HG03025 (cell line): ENCODE data around the gene MYH11.

ENCODE experiments used
- ATAC-seq: cut with Tn5 transposase; IDR thresholded peaks from one replicate; pipeline ENCODE4 v1.9.1; 2021; ENCODE audit warnings: mild to moderate bottlenecking, moderate library complexity; ENCODE audit not compliant: unreplicated experiment, low FRiP score

The MYH11 gene

DNA sequence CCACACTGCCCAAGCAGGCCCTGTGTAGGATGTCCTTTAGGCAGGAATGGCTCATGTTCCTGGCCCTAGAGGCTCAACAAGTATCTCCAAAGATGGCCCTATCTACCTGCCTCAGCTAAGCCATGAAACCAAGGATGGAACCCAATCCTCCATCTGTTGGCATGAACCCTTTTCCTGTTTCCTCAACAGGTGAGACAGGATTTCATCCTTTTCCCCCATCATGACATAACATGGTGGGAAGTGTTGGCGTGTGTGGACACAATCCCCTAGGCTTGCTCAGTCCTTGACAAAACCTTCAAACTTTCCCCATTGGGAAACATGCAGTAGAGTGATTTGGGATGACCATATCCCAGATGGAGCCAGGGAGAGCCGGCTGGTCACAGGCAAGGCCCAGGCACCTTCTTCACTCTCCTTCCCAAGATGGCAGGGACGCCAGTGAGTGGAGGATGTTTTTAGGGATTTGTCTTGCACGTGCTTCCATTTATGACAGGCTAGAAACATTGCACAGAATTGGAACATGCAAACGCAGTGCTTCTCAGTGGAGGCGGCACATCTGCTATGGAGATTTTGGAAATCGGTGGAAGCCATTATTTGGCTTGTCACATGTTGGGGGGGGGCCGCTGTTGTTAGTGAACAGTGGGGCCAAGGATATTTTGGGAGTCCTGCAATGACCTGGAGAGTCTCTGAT, 77.0 kb downstream of the MYH11 start:
- ATAC-seq: no peak

DNA sequence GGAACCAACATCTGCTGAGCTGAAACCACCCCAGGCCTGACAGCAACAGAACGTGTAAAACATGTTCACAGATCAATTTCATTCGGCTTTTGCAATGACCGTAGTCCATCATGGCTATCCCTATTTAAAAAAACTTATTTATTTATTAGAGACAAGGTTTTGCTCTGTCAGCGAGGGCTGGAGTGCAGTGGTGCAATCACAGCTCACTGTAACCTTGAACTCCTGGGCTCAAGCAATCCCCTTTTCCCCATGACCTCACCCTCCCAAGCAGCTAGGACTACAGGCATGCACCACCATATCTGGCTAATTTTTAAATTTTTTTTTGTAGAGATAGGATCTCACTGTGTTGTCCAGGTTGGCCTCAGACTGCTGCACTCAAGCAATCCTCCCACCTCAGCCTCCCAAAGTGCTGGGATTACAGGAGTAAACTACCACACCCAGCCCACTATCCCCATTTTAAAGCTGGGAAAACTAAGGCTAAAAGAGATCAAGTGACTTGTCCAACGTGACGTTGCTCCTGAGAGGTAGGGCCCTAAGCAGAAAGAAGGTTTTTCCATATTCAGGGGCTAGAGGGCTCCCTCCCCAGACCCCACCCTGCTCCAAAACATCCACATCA, 77.7 kb downstream of the MYH11 start:
- ATAC-seq: no peak

DNA sequence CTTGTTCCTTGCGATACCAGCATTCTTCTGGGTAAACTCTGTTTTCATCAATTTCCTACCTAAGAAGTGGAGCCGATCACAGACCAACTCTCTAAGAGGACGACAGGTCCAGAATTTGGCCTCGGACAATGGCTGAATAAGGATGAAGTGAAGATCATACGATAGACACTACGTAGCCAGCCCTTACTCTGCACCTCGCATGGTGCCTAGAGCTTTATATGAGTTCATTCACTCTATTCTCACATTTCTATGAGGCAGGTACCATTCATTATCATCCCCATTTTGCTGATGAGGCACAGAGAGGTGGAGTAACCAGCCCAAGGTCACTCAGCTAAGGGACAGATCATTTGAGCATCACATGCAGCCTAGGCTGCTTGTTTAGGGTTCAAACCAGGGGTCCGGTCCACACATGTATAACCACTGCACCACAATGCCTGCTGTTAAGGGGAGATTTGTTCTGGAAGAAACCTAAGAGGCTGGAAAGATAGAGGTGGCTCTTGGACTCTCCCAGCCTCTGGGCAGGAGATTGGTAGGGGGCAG, 78.6 kb downstream of the MYH11 start:
- no peak for ATAC-seq

DNA sequence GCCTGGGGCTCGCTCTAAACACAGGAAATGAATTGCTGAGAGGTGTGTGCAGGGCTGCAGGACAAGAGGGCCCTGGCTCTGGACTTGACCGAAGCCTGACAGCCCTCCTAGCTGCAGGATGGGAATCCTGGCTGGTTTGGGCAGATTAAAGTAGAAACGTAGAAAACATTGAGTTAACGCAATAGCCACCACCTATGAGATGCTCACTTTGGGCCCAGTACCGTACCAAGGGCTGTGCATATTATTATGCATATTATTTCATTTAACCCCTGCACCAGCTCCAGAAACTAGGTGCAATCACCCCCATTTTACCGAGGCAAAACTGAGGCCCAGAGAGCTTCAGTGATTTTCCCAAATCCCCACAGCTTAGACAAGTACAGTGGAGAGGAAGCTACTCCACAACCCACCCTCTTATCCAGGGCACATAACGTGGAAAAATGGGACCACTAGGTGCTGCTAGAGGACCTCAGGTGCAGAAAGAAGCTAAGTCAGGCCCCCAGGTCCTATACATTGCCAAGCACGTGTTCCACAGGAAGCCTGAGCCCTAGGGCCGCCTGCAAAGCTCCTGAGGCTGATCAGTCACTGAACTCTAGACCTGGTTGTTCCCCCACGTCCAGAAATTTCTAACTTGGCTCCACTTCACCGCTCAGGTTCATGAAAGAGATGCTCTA, 79.2 kb downstream of the MYH11 start:
- no peak for ATAC-seq

GRCh38 chr16:15776572-15776971, 80.3 kb downstream of the MYH11 start:
- ATAC-seq: no peak

DNA sequence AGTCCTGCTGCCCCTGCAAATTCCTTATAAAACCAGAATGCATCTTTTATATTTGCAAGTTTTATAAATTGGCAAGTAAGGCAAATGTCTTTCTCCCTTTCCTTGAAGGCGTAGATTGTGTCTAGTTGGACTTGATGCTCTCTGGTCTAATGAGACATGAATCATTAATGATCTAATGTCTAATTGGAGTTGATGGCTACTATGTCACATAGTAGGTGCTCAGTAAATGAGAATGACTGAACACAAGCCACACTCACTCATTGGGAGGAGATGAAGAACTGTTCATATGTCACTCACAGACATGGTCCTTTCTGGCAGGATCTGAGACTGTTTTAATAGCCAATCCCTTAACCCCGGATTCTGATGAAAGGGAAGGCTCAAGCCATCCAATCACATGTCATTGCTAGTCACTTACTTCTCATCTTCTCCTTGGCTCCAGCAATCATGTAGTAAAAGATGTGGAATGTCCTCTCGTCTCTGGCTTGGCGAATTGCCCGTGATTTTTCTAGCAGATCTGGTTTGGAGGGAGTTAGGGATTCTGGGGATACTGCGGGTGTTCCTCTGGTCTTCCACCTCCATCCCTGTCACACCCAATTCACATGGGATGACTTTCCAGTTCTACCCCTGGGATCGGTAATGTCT, 81.0 kb downstream of the MYH11 start:
- ATAC-seq: no peak

- no peak for ATAC-seq
These were observed 81.6 kb downstream of the MYH11 start for GRCh38 chr16:15775209-15775608.

- ATAC-seq: no peak
These were observed 82.9 kb downstream of the MYH11 start for GRCh38 chr16:15773968-15774367.

DNA sequence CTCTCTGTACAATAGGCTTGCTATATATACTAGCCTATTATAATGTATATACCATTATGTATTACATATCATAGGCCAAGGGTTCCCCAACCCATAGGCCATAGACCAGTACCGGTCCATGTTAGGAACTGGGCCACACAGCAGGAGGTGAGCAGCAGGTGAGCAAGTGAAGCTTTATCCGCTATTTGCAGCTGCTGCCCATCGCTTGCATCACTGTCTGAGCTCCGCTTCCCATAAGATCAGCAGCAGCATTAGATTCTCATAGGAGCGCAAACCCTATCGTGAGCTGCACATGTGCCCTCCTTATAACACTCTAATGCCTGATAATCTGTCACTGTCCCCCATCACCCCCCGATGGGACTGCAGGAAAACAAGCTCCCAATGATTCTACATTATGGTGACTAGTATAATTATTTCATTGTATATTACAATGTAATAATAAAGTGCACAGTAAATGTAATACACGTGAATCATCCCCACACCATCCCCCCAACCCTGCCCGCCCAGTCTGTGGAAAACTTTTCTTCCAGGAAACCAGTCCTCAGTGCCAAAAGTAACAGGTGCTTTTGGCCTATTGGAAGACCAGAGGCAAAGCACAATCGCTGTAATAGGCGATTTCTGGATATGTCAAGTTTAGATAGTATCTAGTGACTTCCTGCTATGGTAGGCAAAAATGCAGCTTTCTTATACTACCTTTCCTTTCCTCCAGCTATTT, 84.1 kb downstream of the MYH11 start:
- no peak for ATAC-seq

- ATAC-seq: no peak
These were observed 85.1 kb downstream of the MYH11 start for GRCh38 chr16:15771694-15772093.

DNA sequence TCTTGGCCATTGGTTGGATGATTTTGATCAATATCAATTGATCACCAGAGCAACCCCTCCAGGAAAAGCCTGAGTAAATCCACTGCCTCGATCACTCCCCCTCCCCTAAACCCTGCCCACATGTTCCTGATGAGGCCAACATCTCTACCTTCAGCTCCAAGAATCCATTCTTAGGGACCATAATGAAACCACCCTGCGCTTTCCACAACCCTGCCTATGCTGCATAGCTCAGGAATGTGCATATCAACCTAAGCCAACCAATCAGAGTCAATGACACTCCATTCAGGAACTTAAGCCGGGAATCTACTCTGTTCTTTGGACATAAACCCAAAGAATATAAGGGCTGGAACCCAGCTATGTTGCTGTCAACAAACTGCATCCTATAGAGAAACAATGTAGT, 86.3 kb downstream of the MYH11 start:
- ATAC-seq: no peak

GRCh38 chr16:15770107-15770506, 86.7 kb downstream of the MYH11 start:
- no peak for ATAC-seq

DNA sequence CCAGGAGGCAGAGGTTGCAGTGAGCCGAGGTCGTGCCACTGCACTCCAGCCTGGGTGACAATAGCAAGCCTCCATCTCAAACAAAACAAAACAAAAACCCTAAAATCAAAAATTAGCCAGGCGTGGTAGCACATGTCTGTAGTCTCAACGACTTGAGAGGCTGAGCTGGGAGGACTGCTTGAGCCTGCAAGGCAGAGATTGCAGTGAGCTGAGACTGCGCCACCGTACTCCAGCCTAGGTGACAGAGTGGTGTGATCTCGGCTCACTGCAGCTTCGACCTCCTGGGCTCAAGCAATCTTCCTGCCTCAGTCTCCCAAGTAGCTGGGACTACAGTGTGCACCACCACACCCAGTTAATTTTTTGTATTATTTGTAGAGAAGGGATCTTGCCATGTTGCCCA, 87.6 kb downstream of the MYH11 start:
- no peak for ATAC-seq

GRCh38 chr16:15768201-15768600, 88.6 kb downstream of the MYH11 start:
- ATAC-seq: no peak

- no peak for ATAC-seq
These were observed 89.9 kb downstream of the MYH11 start for GRCh38 chr16:15766918-15767317.

DNA sequence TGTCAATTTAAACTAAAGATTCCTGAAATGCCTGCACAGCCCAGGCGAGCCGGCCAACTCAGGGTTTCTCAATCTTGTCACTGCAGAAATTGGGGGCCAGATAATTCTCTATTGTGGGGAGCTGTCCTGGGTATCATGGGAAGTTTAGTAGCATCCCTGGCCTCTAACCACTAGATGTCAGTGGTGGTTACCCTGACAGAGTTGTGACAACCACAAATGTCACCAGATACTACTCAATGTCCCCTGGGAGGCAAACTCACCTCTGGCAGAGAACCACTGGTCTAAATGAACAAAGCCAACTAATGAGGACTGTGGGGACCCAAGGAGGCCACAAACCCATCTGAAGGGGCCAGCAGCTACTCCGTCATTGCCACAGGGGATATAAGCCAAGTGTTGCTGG, 90.9 kb downstream of the MYH11 start:
- peak; percentile 66 for ATAC-seq

GRCh38 chr16:15765116-15765515, 91.7 kb downstream of the MYH11 start:
- ATAC-seq: no peak

- ATAC-seq: no peak
These were observed 92.7 kb downstream of the MYH11 start for GRCh38 chr16:15764112-15764511.

DNA sequence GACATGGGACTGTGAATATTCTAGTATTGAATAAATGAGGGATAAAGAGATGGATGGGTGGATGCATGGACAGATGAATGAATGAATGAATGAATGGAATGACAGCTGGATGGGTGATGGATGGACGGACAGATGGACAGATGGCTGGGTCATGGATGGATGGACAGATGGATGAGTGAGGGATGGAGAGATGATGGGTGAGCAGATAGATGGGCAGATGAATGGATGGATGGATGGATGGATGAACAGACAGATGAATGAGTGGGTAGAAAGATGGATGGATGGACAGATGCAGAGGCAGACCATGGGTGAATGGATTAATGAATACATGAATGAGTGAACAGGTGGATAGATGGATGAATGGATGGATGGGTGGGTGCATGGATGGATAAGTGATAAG, 96.7 kb downstream of the MYH11 start:
- no peak for ATAC-seq

GRCh38 chr16:15759070-15759469, 97.8 kb downstream of the MYH11 start:
- no peak for ATAC-seq
